Lower leg skin (tissue), 3 donors: ENCODE data around the gene ANKRD39.

Source experiments
- CTCF ChIP-seq, 3 donors: fragments of 450-650 bp; IDR thresholded peaks; one replicate each; pipeline ENCODE4 v1.5.1; 2016; ENCODE audit warnings: antibody characterized with exemption in 3 of 3, mild to moderate bottlenecking in 3 of 3, moderate library complexity in 2 of 3
- POLR2A ChIP-seq, 2 donors: fragments of 450-650 bp; IDR thresholded peaks; one replicate each; pipeline ENCODE4 v1.6.1; 2016 to 2017; ENCODE audit warnings: antibody characterized with exemption in 2 of 2, mild to moderate bottlenecking in 1 of 2, moderate library complexity in 1 of 2

GRCh38 chr2:96826546-96827278 lies 31.1 kb downstream of the ANKRD39 start:
- TF ChIP-seq CTCF (IDR thresholded peaks at IDR 0.05) (no peak), POLR2A (IDR thresholded peaks at IDR 0.05) (no peak)
